Jurkat, Clone E6-1 (cell line): Measurements from ENCODE around the gene TRAPPC1.

Experiments used
- DNase-seq: peaks from one replicate; pipeline ENCODE4 v3.0.0-alpha.2; 2011; ENCODE audit warnings: low read depth, low spot score
- H3K4me3 ChIP-seq: 2 replicates; pipeline ENCODE4 v1.5.1; 2011; ENCODE audit warnings: mild to moderate bottlenecking, low read length, control low read depth, moderate library complexity

The TRAPPC1 gene

DNA sequence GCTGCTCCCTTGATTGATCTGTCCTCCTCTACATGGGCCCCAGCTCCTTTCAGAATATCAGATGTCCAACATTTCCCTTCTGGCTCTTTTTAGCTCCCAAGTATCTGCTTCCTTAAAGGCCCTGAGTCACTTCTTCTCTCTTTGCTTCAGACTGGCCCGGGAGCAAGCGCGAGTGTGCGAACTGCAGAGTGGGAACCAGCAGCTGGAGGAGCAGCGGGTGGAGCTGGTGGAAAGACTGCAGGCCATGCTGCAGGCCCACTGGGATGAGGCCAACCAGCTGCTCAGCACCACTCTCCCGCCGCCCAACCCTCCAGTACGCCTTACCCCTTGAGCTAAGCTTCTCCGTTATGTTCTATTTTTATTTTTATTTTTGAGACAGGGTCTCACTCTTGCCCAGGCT is 12.6 kb upstream of the TRAPPC1 start:
- DNase-seq, result no peak
- H3K4me3 ChIP-seq, result no peak overlapping the region

GRCh38 chr17:7943291-7943690 is 11.5 kb upstream of the TRAPPC1 start:
- H3K4me3 ChIP-seq, result no peak overlapping the region
- no peak for DNase-seq

GRCh38 chr17:7940743-7941142 is 9.0 kb upstream of the TRAPPC1 start:
- H3K4me3 ChIP-seq, result no peak overlapping the region
- no peak for DNase-seq

DNA sequence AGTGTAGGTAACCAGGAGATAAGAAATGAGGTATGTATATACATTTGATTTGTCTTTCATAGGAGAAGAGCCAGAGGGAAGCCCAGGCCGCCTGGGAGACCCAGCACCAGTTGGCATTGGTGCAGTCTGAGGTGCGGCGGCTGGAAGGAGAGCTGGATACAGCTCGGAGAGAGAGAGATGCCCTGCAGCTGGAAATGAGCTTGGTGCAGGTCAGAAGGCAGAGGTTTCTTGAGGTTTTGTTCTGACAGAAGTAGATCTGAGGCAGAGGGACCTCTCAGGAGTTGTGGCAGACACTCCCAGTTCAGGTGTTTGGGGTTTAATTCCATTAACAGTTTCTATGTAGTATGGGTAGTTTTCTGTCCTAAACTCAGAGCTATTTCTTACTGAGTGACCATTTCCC is 8.3 kb upstream of the TRAPPC1 start:
- H3K4me3 ChIP-seq, result no peak overlapping the region
- no peak for DNase-seq

GRCh38 chr17:7935859-7936258 is 4.1 kb upstream of the TRAPPC1 start:
- no peak overlapping the region for H3K4me3 ChIP-seq
- no peak for DNase-seq

DNA sequence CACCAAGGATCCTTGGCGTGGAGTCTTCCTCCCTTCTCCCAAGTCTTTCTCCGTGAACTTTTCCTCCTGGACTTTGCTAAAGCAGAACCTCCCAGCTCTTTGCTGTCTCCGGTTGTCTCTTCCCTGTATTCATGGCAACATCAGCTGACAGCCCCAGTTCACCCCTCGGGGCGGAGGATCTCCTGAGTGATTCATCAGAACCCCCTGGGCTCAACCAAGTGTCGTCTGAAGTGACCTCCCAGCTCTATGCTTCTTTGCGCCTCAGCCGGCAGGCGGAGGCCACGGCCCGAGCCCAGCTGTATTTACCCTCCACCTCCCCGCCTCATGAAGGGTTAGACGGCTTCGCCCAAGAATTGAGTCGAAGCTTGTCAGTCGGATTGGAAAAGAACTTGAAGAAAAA is 1.2 kb upstream of the TRAPPC1 start:
- DNase-seq, result no peak

DNA sequence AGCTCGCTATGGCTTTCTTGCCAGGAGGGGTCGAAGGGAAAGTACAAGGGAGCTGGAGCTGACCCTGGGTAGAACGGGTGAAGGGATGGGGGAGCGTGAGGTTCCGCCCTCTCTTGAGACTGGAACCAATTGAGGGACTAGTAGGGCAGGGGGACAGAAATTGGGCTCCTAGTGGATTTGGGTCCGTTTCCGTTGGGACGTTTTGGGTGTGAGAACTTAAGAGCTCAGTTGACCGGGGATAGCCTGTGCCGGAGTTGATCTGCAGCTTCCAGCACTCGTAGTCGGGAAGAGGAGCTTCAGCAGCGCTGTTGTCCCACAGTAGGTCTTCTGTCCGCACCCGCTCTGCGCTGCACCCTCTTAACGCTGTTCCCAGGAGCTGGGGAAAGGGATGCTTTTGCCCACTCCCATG is 741 bp upstream of the TRAPPC1 start:
- DNase-seq, result no peak

More for the DNA sequence above, 1.2 kb upstream of the TRAPPC1 start:
- peak overlapping the region; percentile 98 for H3K4me3 ChIP-seq

GRCh38 chr17:7930841-7931631 is 710 bp downstream of the TRAPPC1 start:
- H3K4me3 ChIP-seq, result peak overlapping the region; percentile 98
- no peak for DNase-seq

More for the DNA sequence above, 741 bp upstream of the TRAPPC1 start:
- H3K4me3 ChIP-seq, result peak overlapping the region; percentile 98

DNA sequence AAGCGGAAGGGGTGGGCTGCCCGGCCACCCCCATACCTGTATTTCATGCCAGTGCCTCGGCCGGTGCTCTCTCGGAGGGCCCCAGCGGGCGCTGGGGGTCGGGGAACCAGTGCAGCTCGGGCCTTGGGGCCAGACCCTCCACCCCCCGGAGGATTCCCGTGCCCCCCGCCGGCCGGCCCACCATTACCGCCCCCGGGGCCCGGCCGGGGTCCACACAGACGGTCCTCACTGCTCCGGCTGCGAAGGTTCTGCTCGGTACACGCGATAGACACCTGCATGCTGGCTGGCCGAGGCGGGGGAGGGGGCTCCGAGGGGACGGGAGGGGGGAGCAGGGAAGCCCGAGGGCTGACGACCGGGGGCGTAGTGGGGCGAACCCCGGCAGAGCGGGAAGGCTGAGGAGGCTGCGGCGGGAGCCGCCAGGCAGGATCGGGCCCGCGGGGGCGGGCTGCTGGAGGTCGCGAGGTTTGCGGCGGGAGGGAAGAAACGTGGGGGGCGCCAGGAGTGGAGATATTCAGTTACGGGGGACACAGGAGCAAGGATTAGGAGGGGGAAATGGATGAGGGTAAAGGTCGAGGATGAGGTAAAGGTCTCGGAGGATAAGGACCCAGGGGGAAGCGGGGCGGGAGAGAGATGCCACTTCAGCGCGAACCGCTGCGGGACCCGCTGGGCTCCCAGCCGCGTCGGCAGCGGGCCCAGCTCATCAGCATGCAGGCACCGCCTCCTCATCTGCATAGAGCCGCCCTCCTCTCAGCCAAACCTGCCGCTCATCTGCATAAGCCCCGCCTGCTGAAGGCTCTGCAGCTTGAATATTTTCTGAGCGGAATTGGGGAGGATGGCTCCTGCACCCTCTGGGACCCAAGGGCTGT is 2.4 kb downstream of the TRAPPC1 start, which contains the start of gene KCNAB3:
KCNAB3 (minus strand) TSS at position 699 of the 866 bp plus-strand sequence; CDS start at position 278, 421 bp downstream.
- DNase-seq, result peak; percentile 58
- peak within 1 kb of the TSS; percentile 50 for H3K4me3 ChIP-seq

GRCh38 chr17:7927596-7927995 is 4.2 kb downstream of the TRAPPC1 start:
- DNase-seq, result no peak

GRCh38 chr17:7922845-7923628 is 8.7 kb downstream of the TRAPPC1 start:
- peak; percentile 80 for DNase-seq
- peak overlapping the region; percentile 45 for H3K4me3 ChIP-seq

More at GRCh38 chr17:7927596-7927995, 4.2 kb downstream of the TRAPPC1 start:
- H3K4me3 ChIP-seq, result no peak overlapping the region

GRCh38 chr17:7922269-7922844 is 9.4 kb downstream of the TRAPPC1 start:
- DNase-seq, result no peak

GRCh38 chr17:7916808-7917207 is 14.9 kb downstream of the TRAPPC1 start:
- DNase-seq, result no peak
- H3K4me3 ChIP-seq, result no peak overlapping the region

More at GRCh38 chr17:7922269-7922844, 9.4 kb downstream of the TRAPPC1 start:
- H3K4me3 ChIP-seq, result peak overlapping the region; percentile 45

DNA sequence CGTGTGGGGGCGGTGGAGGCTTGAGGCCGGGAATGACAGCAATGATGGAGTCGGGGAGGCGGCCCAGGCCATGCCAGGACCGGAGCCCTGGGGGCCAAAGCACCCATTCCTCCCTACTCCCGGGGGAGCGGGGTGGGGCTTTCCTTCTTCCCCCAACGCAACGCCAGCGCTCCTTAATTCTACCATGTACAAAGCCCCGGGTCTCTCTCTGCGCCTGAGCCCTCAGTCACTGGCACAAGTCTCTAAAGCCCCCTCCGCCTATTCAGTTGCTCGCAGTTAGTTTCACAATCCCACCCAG is 15.4 kb downstream of the TRAPPC1 start:
- peak overlapping the region; percentile 62 for H3K4me3 ChIP-seq
- no peak for DNase-seq

DNA sequence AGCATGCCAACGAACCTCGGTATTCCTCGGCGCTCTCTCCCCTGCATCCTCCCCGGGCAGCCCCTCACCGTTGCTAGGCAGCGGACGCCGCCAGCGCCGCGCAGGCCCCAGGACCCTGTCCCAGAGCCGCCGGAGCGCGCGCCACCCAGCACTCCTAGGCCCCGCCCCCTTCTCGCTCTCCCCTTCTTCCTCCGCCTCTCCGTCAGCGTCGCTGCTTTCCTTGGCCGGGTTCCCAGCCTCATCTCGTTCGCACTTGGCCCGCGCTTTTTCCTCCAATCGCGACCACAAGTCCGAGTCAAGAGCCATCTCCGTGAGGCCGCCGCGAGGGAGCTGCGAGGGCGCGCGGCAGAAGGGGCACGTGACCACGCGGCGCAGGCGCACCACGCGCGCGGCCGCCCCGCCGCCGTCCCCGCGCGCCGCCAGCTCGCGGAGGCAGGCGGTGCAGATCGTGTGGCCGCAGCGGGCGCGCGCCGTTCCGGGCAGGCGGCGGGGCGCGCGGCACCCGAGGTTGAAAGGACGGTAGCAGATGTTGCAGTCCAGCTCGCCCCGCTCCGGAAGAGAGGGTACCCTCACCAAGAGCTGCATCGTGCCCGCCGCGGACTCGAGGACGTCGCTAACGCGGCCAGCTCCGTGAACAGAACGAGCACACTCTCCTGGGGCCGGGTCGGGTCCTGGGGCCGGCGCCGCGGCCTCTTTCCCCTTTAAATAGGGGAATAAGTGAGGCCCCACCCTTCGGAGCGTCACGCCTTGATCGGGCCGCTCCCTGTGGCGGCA is 15.9 kb downstream of the TRAPPC1 start, which contains the start of gene RNF227:
RNF227 (minus strand) TSS at position 679 of the 774 bp plus-strand sequence; CDS start at position 585, 94 bp downstream.
- peak; percentile 86 for DNase-seq
- peak within 1 kb of the TSS; percentile 62 for H3K4me3 ChIP-seq

DNA sequence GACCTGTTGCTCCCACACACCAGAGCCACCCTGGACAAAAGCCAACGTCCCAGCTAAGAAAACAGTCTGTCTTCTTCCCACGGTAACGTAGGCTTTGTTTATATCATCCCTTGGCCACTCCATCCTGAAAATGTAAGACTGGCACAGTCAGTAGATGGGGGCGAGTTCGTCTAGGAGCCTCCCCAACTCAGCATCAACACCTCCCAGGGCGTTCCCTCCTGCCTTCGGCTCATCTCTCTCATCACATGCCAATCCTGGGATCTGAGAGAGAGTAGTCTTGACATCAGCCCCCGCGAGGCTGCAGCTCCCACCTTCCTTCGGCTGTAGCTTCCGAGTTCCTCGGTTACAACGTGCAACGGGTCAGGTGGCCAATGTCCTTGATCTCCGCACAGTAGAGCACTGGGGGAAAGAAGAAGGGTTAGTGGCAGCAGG is 16.6 kb downstream of the TRAPPC1 start:
- no peak for DNase-seq
- peak overlapping the region; percentile 62 for H3K4me3 ChIP-seq

DNA sequence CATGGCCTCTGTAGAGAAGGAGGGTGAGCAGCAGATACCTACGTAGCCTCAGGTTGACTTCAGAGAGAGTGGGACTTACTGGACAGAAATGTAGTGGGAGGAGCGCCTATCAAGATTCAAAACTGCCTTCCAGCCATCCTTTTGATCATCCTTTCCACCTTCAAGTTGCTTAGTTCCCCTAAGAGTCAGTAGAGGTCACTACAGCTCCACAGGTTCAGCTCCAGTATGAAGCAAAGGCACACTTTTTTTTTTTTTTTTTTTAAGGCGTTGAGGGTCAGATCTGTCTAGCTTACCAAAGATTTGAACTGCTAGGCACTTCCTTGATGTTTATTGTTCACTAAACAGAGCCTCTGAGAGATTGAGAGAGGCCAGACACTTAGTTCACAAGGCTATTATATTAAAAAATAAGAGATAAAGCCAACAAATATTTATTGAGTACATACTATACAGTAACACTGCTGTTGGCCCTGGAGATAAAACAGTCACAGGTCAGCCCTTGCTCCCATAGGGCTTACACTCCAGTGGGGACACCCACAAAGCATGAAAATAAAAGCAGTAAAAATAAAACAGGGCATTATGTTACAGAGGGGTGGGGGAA is 18.7 kb downstream of the TRAPPC1 start:
- peak; percentile 85 for DNase-seq
- H3K4me3 ChIP-seq, result no peak overlapping the region

GRCh38 chr17:7911116-7911515 is 20.6 kb downstream of the TRAPPC1 start:
- no peak for DNase-seq
- H3K4me3 ChIP-seq, result no peak overlapping the region
